K562 (cell line): ENCODE results near the gene SPNS2. TPM values are rescaled to one million over a fixed set of nuclear protein-coding genes. Genes with fewer than 3 reads are reported as not detected.

Experiments
- ATAC-seq: fragments of 200-7000 bp; cut with Tn5 transposase; 3 replicates; pipeline ENCODE4 v1.9.1; 2020; ENCODE audit warnings: moderate library complexity
- BruUV-seq: library from RNA; stranded (reverse); fragments of 400-500 nt; replicated peaks from 2 replicates; lab custom pipeline; 2021; lab: Mats Ljungman, UMichigan
- CTCF ChIA-PET: fragments of 300-600 bp; formaldehyde crosslinking; extraction: SDS; loops from one replicate; lab custom pipeline; 2021; ENCODE audit warnings: low intra/inter-chr PET ratio; lab: Yijun Ruan, JAX
- POLR2A ChIA-PET: fragments of 300-600, 350-650 bp; sonication (Branson Sonifier 250); formaldehyde crosslinking; extraction: SDS; loops from one replicate; lab custom pipeline; 2021; ENCODE audit warnings: antibody characterized with exemption, inconsistent platforms; lab: Yijun Ruan, JAX
- DNase-seq, 4 experiments: peaks; one replicate each; pipeline versions ENCODE4 v3.0.0 to v3.0.0-alpha.2; 2011 to 2018; ENCODE audit warnings: low spot score in 3 of 4, mixed read lengths in 3 of 4; ENCODE audit errors: extremely low read depth in 1 of 4
- FAIRE-seq: peaks from 2 replicates; lab custom pipeline; 2011; peaks lifted over from hg19 to GRCh38; lab: Jason Lieb, UNC
- H2AFZ ChIP-seq: 2 replicates; pipeline ENCODE4 v1.6.0; 2011; ENCODE audit warnings: low read depth, low read length, control low read depth, inconsistent platforms
- H3K27ac ChIP-seq: fragments of 200-600 bp; 3 replicates; pipeline ENCODE4 v1.8.0; 2011; ENCODE audit warnings: low read depth, mild to moderate bottlenecking, control low read depth, inconsistent platforms, low read length, moderate library complexity, mixed read lengths; ENCODE audit errors: extremely low read depth
- H3K27me3 ChIP-seq, 2 experiments: fragments of 300-600 bp in 1 of 2; 2 replicates in 1 of 2; 3 replicates in 1 of 2; pipeline versions ENCODE4 v1.6.0 to v1.8.0; 2011; ENCODE audit warnings: inconsistent platforms in 2 of 2, low read length in 2 of 2, mild to moderate bottlenecking in 1 of 2, mixed read lengths in 1 of 2, moderate library complexity in 1 of 2; ENCODE audit not compliant: control insufficient read depth in 2 of 2, insufficient read depth in 2 of 2
- H3K36me3 ChIP-seq: fragments of 300-600 bp; 3 replicates; pipeline ENCODE4 v1.8.0; 2011; ENCODE audit warnings: mild to moderate bottlenecking, low read length, inconsistent platforms; ENCODE audit not compliant: control insufficient read depth, insufficient read depth
- H3K4me1 ChIP-seq, 2 experiments: fragments of 200-600 bp in 1 of 2; replicated peaks in 1 of 2; 2 replicates in 1 of 2; 3 replicates in 1 of 2; pipeline versions ENCODE4 v1.5.1 to v1.8.0; 2011; ENCODE audit warnings: inconsistent platforms in 2 of 2, low read length in 2 of 2, mild to moderate bottlenecking in 1 of 2, mixed read lengths in 1 of 2, moderate library complexity in 1 of 2; ENCODE audit not compliant: control insufficient read depth in 2 of 2, insufficient read depth in 2 of 2
- H3K4me2 ChIP-seq: 2 replicates; pipeline ENCODE4 v1.6.1; 2011; ENCODE audit warnings: low read length, control low read depth, inconsistent platforms, mixed read lengths; ENCODE audit not compliant: insufficient read depth
- H3K4me3 ChIP-seq: fragments of 200-600 bp; sonication (generic), shearing (Covaris generic); 2 replicates; pipeline ENCODE4 v1.5.1; 2016; ENCODE audit warnings: control low read depth, inconsistent platforms
- H3K79me2 ChIP-seq: fragments of 200-600 bp; 3 replicates; pipeline ENCODE4 v1.8.0; 2011; ENCODE audit warnings: low read length, inconsistent platforms; ENCODE audit not compliant: control insufficient read depth, insufficient read depth
- H3K9ac ChIP-seq, 2 experiments: 2 replicates each; pipeline versions ENCODE4 v1.6.0 to v1.6.1; 2011; ENCODE audit warnings: low read depth in 2 of 2, low read length in 2 of 2, control low read depth in 1 of 2, inconsistent platforms in 1 of 2, mild to moderate bottlenecking in 1 of 2, mixed read lengths in 1 of 2; ENCODE audit not compliant: insufficient read depth in 1 of 2
- H3K9me1 ChIP-seq: one replicate; pipeline ENCODE4 v1.6.0; 2011; ENCODE audit warnings: inconsistent platforms, mild to moderate bottlenecking, low read length, moderate library complexity; ENCODE audit not compliant: control insufficient read depth, insufficient read depth
- H3K9me3 ChIP-seq: replicated peaks from 2 replicates; pipeline ENCODE4 v1.5.1; 2011; ENCODE audit warnings: low read depth, low read length, inconsistent platforms; ENCODE audit not compliant: control insufficient read depth, insufficient read depth
- H4K20me1 ChIP-seq: replicated peaks from 2 replicates; pipeline ENCODE4 v1.6.1; 2011; ENCODE audit warnings: low read length, inconsistent platforms, mixed read lengths; ENCODE audit not compliant: control insufficient read depth, insufficient read depth
- ATF3 ChIP-seq, 2 experiments: fragments of 450-650 bp in 1 of 2; sonication (generic) in 1 of 2; formaldehyde crosslinking in 1 of 2; IDR thresholded peaks in 1 of 2; conservative IDR thresholded peaks in 1 of 2; 2 replicates each; pipeline versions ENCODE4 v1.6.1 to v1.8.1; 2016 to 2023; ENCODE audit warnings: mild to moderate bottlenecking in 2 of 2, moderate library complexity in 2 of 2, inconsistent platforms in 1 of 2, missing genetic modification reagents in 1 of 2
- EP300 ChIP-seq: IDR thresholded peaks from 2 replicates; pipeline ENCODE4 v1.6.1; 2012; ENCODE audit warnings: low read length, improper control_type of control experiment
- GATAD2B ChIP-seq: fragments of 450-650 bp; IDR thresholded peaks from 2 replicates; pipeline ENCODE4 v1.6.1; 2017; ENCODE audit warnings: mild to moderate bottlenecking, borderline replicate concordance
- SMAD1 ChIP-seq: fragments of 150-350 bp; IDR thresholded peaks from 2 replicates; pipeline ENCODE4 v1.6.1; 2014; ENCODE audit warnings: low read length, low read depth; ENCODE audit not compliant: partially characterized antibody
- ZNF398 ChIP-seq: fragments of 250-450 bp; sonication (Bioruptor Pico); IDR thresholded peaks from 2 replicates; pipeline ENCODE4 v1.8.0; 2021; ENCODE audit warnings: moderate library complexity, mild to moderate bottlenecking, inconsistent platforms
- ZSCAN29 ChIP-seq: fragments of 450-650 bp; IDR thresholded peaks from 2 replicates; pipeline ENCODE4 v1.6.1; 2017
- WGBS: fragments of 100-300 bp; shearing (Covaris generic); methylation state at CpG from one replicate; pipeline ENCODE4 v1.1.6; 2016; ENCODE audit warnings: low coverage, mixed read lengths; ENCODE audit not compliant: insufficient coverage; ENCODE audit errors: missing lambda C conversion rate; 5-methylcytosine and 5-hydroxymethylcytosine counted together
- in situ Hi-C: fragments of 300-500 bp; cut with MboI; formaldehyde crosslinking; loops from 4 replicates; pipeline ENCODE4 v1.15.0; 2018; ENCODE audit warnings: inconsistent platforms, mixed read lengths
- intact Hi-C: fragments of 100-400 bp; cut with micrococcal nuclease; formaldehyde crosslinking; loops from 2 replicates; pipeline ENCODE4 v1.14.2; 2022
- polyA plus RNA-seq, 8 experiments: library from polyadenylated mRNA; depleted of rRNA in 4 of 8; stranded (reverse) in 5 of 8; unstranded in 3 of 8; fragments of >200 nt; fragmentation: Nextera tagmentation in 2 of 8; fragmentation: Illumina TruSeq in 1 of 8; extraction: Ambion mirVana in 2 of 8; extraction: Trizol in 1 of 8; gene quantifications; 2 replicates each; pipeline versions ENCODE4 v1.2.1 to v1.2.3, GENCODE V29; 2011 to 2014; ENCODE audit warnings: inconsistent platforms in 1 of 8, missing spikeins in 1 of 8
- total RNA-seq, 7 experiments: library from RNA; depleted of rRNA in 6 of 7; stranded (reverse); fragments of >200 nt in 6 of 7; fragmentation: Illumina TruSeq in 2 of 7; extraction: Trizol in 2 of 7; gene quantifications; 2 replicates each; pipeline versions ENCODE4 v1.2.1 to v1.2.3, GENCODE V29; 2011 to 2021; ENCODE audit warnings: low replicate concordance in 1 of 7
- TF ChIP-seq, protein P1 (sequence below): fragments of 450-650 bp; IDR thresholded peaks from 2 replicates; pipeline ENCODE4 v1.6.1; 2017; ENCODE audit warnings: mild to moderate bottlenecking, moderate library complexity
- TF ChIP-seq, protein P2 (sequence below): conservative IDR thresholded peaks from 2 replicates; pipeline ENCODE4 v1.6.1; 2011; ENCODE audit warnings: low read depth, mild to moderate bottlenecking, low read length; ENCODE audit not compliant: control insufficient read depth

The SPNS2 gene
- total and polyA plus RNA-seq, 9 of the 15 experiments (the other 6 are each of a cell fraction or from before 2014, with no cell fraction given) = 0.06 TPM; not detected in 8

GRCh38 chr17:4584917-4585637, 86.4 kb downstream of the SPNS2 start:
- Histone ChIP-seq H3K4me2 (no peak overlapping the region), H3K9me3 (no peaks in the 10 kb centered on the region), H3K9me1 (no peaks in the 10 kb centered on the region), H3K4me3 (no peak overlapping the region), H4K20me1 (peaks cover 3% of the 10 kb centered on the region; the same call in 1 of the 2 replicates), H3K27ac (no peak overlapping the region), H3K27me3 (peaks cover 6 to 78% of the 10 kb centered on the region in 2 experiments; a peak in 3 of 5 replicates), H2AFZ (no peak overlapping the region), H3K36me3 (no peaks in the 10 kb centered on the region), H3K79me2 (no peaks in the 10 kb centered on the region), H3K9ac (no peak overlapping the region), H3K4me1 (peaks cover 6 to 25% of the 10 kb centered on the region in 2 experiments; a peak in 4 of 5 replicates)
- BruUV-seq = no TSS peak
- DNase-seq (no peak), FAIRE-seq (no peak), ATAC-seq (no peak)
- in situ Hi-C loops = no loop called here
- TF ChIP-seq SMAD1 (no peak), ZSCAN29 (no peak)
- intact Hi-C loops = no loop called here
- 49% methylated on average over 9 of the region's 57 CpGs for WGBS
- ChIA-PET CTCF (no interaction called here), POLR2A (interaction anchor here (0.6 kb wide), 1 partner anchor 17 kb away, joined by 4 read pairs; no protein-coding TSS in a partner anchor)

GRCh38 chr17:4585638-4585994, 86.9 kb downstream of the SPNS2 start:
- H3K9ac ChIP-seq = no peak overlapping the region
- ChIA-PET POLR2A (no interaction called here), CTCF (no interaction called here)
- peaks cover 3% of the 10 kb centered on the region; the same call in 1 of the 2 replicates for H4K20me1 ChIP-seq
- no peak for DNase-seq
- no peak for FAIRE-seq
- no peaks in the 10 kb centered on the region for H3K9me1 ChIP-seq
- peaks cover 6 to 25% of the 10 kb centered on the region in 2 experiments; a peak in 4 of 5 replicates for H3K4me1 ChIP-seq
- no peak overlapping the region for H3K4me2 ChIP-seq
- H3K79me2 ChIP-seq = no peaks in the 10 kb centered on the region
- WGBS = 20% methylated on average over 2 of the region's 7 CpGs
- no peak overlapping the region for H2AFZ ChIP-seq
- H3K4me3 ChIP-seq = no peak overlapping the region
- intact Hi-C loops (no loop called here), in situ Hi-C loops (no loop called here)
- BruUV-seq = no TSS peak
- H3K27me3 ChIP-seq = peaks cover 6 to 79% of the 10 kb centered on the region in 2 experiments; a peak in 3 of 5 replicates
- no peaks in the 10 kb centered on the region for H3K9me3 ChIP-seq
- no peak for ATAC-seq
- no peaks in the 10 kb centered on the region for H3K36me3 ChIP-seq
- H3K27ac ChIP-seq = no peak overlapping the region
- TF ChIP-seq GATAD2B (no peak), EP300 (no peak), ZNF398 (no peak), ATF3 (IDR thresholded peaks at IDR 0.05) (no peak), ATF3 (CRISPR knock-in tag; conservative IDR thresholded peaks at IDR 0.05) (no peak)
- TF ChIP-seq, protein P1, sequence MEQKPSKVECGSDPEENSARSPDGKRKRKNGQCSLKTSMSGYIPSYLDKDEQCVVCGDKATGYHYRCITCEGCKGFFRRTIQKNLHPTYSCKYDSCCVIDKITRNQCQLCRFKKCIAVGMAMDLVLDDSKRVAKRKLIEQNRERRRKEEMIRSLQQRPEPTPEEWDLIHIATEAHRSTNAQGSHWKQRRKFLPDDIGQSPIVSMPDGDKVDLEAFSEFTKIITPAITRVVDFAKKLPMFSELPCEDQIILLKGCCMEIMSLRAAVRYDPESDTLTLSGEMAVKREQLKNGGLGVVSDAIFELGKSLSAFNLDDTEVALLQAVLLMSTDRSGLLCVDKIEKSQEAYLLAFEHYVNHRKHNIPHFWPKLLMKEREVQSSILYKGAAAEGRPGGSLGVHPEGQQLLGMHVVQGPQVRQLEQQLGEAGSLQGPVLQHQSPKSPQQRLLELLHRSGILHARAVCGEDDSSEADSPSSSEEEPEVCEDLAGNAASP = no peak
- TF ChIP-seq, protein P2, sequence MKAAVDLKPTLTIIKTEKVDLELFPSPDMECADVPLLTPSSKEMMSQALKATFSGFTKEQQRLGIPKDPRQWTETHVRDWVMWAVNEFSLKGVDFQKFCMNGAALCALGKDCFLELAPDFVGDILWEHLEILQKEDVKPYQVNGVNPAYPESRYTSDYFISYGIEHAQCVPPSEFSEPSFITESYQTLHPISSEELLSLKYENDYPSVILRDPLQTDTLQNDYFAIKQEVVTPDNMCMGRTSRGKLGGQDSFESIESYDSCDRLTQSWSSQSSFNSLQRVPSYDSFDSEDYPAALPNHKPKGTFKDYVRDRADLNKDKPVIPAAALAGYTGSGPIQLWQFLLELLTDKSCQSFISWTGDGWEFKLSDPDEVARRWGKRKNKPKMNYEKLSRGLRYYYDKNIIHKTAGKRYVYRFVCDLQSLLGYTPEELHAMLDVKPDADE = no peak
